Mesendoderm (in vitro differentiated cells): Measurements from ENCODE around the gene PARD6B.
"Not testable (repeated sequence)": the region's sequence is repeated elsewhere in the genome, so short reads cannot be mapped to it uniquely, and the experiment has no call there.

ENCODE experiments used
- DNase-seq: peaks from one replicate; pipeline ENCODE4 v3.0.0; 2013
- H2AK5ac ChIP-seq: 2 replicates; pipeline ENCODE4 v1.6.1; 2013; ENCODE audit warnings: low read length, inconsistent platforms
- H2BK120ac ChIP-seq: 2 replicates; pipeline ENCODE4 v1.6.1; 2013; ENCODE audit warnings: low read depth, mild to moderate bottlenecking, low read length, moderate library complexity, mixed read lengths
- H2BK15ac ChIP-seq: replicated peaks from 2 replicates; pipeline ENCODE4 v1.6.1; 2013; ENCODE audit warnings: low read depth, mild to moderate bottlenecking, moderate library complexity
- H2BK5ac ChIP-seq: 2 replicates; pipeline ENCODE4 v1.6.1; 2013; ENCODE audit warnings: low read length, inconsistent platforms
- H3K18ac ChIP-seq: 2 replicates; pipeline ENCODE4 v1.6.1; 2013; ENCODE audit warnings: mild to moderate bottlenecking, low read length, mixed read lengths
- H3K23ac ChIP-seq: one replicate; pipeline ENCODE4 v1.6.1; 2013; ENCODE audit warnings: low read length
- H3K27ac ChIP-seq: 2 replicates; pipeline ENCODE4 v1.5.1; 2013; ENCODE audit warnings: low read depth, mild to moderate bottlenecking, inconsistent platforms, low read length, moderate library complexity
- H3K27me3 ChIP-seq: 2 replicates; pipeline ENCODE4 v1.6.1; 2013; ENCODE audit warnings: low read length, control low read depth, mild to moderate bottlenecking, inconsistent platforms; ENCODE audit not compliant: insufficient read depth, poor library complexity
- H3K36me3 ChIP-seq: 2 replicates; pipeline ENCODE4 v1.6.1; 2013; ENCODE audit warnings: low read length, inconsistent platforms; ENCODE audit not compliant: control insufficient read depth, insufficient read depth
- H3K4ac ChIP-seq: one replicate; pipeline ENCODE4 v1.6.1; 2013; ENCODE audit warnings: low read depth, mild to moderate bottlenecking, low read length, moderate library complexity
- H3K4me1 ChIP-seq: 2 replicates; pipeline ENCODE4 v1.6.1; 2013; ENCODE audit warnings: low read depth, low read length, inconsistent platforms; ENCODE audit not compliant: control insufficient read depth
- H3K4me2 ChIP-seq: 2 replicates; pipeline ENCODE4 v1.6.1; 2013; ENCODE audit warnings: low read length
- H3K4me3 ChIP-seq: 2 replicates; pipeline ENCODE4 v1.5.1; 2013; ENCODE audit warnings: mild to moderate bottlenecking, low read length
- H3K56ac ChIP-seq: one replicate; pipeline ENCODE4 v1.6.1; 2013; ENCODE audit warnings: low read length
- H3K79me1 ChIP-seq: 2 replicates; pipeline ENCODE4 v1.6.1; 2013; ENCODE audit warnings: low read length, inconsistent platforms
- H3K79me2 ChIP-seq: 2 replicates; pipeline ENCODE4 v1.6.1; 2013; ENCODE audit warnings: mild to moderate bottlenecking, low read length; ENCODE audit not compliant: control insufficient read depth, insufficient read depth
- H3K9ac ChIP-seq: 2 replicates; pipeline ENCODE4 v1.6.1; 2013; ENCODE audit warnings: low read length, inconsistent platforms
- H4K5ac ChIP-seq: one replicate; pipeline ENCODE4 v1.6.1; 2013; ENCODE audit warnings: low read length
- H4K8ac ChIP-seq: one replicate; pipeline ENCODE4 v1.6.1; 2013; ENCODE audit warnings: low read depth, mild to moderate bottlenecking, control low read depth, low read length, moderate library complexity
- whole genome bisulfite sequencing: extraction: QIAGEN DNeasy Blood & Tissue Kit; methylation state at CpG from one replicate; pipeline ENCODE4 v1.1.7; 2013; ENCODE audit warnings: low lambda C conversion rate, missing lambda C conversion rate; ENCODE audit not compliant: insufficient coverage; ENCODE audit errors: extremely low coverage; 5-methylcytosine and 5-hydroxymethylcytosine counted together

The PARD6B gene

DNA sequence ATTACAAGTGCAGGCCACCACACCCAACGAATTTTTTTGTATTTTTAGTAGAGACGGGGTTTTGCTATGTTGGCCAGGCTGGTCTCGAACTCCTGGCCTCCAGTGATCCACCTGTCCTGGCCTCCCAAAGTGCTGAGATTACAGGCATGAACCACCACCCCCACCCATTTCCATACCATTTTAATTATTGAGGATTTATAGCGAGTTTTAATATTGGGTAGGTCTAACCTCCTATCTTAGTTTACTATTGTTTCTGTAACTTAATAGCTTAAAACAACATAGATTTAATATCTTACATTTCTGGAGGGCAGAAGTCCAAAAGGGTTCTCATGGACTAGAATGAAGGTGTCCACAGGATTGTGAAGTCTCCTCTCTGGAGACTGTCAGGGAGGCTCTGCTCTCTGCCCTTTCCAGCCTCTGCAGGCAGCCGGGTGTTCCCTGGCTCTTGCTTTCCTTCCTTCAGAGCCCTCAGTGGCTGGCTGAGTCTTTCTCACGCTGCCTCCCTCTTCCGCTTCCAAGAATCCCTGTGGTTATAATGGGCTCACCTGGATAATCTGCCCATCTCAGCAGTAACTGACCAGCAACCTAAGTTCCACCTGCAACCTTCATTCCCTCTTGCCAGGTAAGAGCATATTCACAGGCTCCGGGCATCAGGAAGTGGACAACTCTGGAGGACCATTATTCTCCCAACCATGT lies 44.9 kb downstream of the PARD6B start:
- Histone ChIP-seq H3K23ac (no peak overlapping the region), H3K4me3 (no peak overlapping the region), H3K27ac (no peak overlapping the region), H2BK5ac (no peak overlapping the region), H3K56ac (no peak overlapping the region), H4K5ac (no peak overlapping the region), H2AK5ac (no peak overlapping the region), H2BK15ac (no peak overlapping the region), H3K4me2 (no peak overlapping the region), H3K4me1 (no peaks in the 10 kb centered on the region), H3K4ac (no peak overlapping the region), H3K36me3 (no peaks in the 10 kb centered on the region), H3K27me3 (no peaks in the 10 kb centered on the region), H3K9ac (no peak overlapping the region), H4K8ac (no peak overlapping the region), H3K79me1 (no peaks in the 10 kb centered on the region), H3K79me2 (no peaks in the 10 kb centered on the region), H3K18ac (no peak overlapping the region), H2BK120ac (no peak overlapping the region)
- no CpG with 5 or more reads among the region's 8 CpGs for WGBS
- no peak for DNase-seq

DNA sequence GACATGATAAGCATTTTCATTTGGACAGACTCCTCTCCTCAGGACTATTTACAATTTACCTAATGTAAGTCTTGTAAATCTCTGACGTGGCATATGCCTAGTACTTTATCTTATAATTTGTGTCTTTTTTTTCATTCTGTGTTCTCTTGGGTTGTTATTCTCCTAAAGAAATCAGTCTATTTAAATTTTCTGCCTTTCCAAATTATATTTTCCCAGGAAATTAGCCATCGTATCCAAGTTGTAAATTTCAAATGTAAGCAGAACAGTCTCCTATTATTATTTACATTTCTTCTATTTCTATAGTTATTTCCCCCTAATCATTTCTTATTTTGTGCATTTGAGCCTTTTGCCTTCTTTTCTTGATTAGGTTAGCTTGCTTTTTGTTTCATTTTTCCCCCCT lies 46.0 kb downstream of the PARD6B start:
- Histone ChIP-seq H3K27me3 (no peaks in the 10 kb centered on the region), H2AK5ac (no peak overlapping the region), H3K36me3 (no peaks in the 10 kb centered on the region), H3K27ac (no peak overlapping the region), H3K4ac (no peak overlapping the region), H3K4me3 (no peak overlapping the region), H3K4me1 (no peaks in the 10 kb centered on the region), H2BK120ac (no peak overlapping the region), H4K5ac (no peak overlapping the region), H3K18ac (no peak overlapping the region), H2BK5ac (no peak overlapping the region), H3K23ac (no peak overlapping the region), H3K9ac (no peak overlapping the region), H3K4me2 (no peak overlapping the region), H3K79me1 (no peaks in the 10 kb centered on the region), H2BK15ac (no peak overlapping the region), H4K8ac (no peak overlapping the region), H3K56ac (no peak overlapping the region), H3K79me2 (no peaks in the 10 kb centered on the region)
- WGBS = no CpG with 5 or more reads among the region's 2 CpGs
- DNase-seq = no peak

DNA sequence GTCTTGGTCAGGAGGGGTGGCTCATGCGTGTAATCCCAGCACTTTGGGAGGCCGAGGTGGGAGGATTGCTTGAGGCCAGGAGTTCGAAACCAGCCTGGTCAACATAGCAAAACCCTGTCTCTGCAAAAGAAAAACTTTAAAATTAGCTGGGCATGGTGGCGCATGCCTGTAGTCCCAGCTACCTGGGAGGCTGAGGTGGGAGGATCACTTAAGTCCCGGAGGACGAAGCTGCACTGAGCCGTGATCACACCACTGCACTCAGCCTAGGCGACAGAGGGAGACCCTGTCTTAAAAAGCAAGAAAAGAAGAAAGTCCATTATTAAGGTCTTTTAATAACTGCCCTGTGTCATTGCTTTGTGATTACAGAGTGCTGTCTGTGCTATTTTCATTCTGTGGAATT lies 47.6 kb downstream of the PARD6B start:
- not testable (repeated sequence) for H3K36me3 ChIP-seq, H3K4ac ChIP-seq, H3K27ac ChIP-seq, H4K8ac ChIP-seq, H3K27me3 ChIP-seq, H2AK5ac ChIP-seq, H3K4me1 ChIP-seq, H3K79me2 ChIP-seq, H4K5ac ChIP-seq, H3K18ac ChIP-seq, H2BK120ac ChIP-seq, H3K56ac ChIP-seq, H3K23ac ChIP-seq, H2BK15ac ChIP-seq, H3K79me1 ChIP-seq, H2BK5ac ChIP-seq, H3K4me2 ChIP-seq, H3K4me3 ChIP-seq, DNase-seq, H3K9ac ChIP-seq
- WGBS = no CpG with 5 or more reads among the region's 8 CpGs

DNA sequence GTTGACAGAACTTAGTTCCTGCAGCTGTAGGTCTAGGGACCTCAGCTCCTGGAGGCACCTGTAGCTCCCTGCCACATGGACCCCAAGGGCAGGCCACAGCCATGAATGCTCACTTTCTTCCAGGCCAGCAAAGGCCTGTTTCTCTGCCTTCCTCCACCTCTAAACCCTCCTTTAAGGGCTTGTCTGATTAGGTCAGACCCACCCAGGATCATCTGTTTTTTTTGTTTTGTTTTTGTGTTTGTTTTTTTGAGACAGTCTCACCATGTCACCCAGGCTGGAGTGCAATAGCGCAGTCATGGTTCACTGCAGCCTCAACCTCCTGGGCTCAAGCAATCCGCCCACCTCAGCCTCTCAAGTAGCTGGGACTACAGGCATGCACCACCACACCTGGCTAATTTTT lies 52.0 kb downstream of the PARD6B start:
- DNase-seq = no peak
- no CpG with 5 or more reads among the region's 2 CpGs for WGBS
- no peaks in the 10 kb centered on the region for H3K79me1 ChIP-seq

DNA sequence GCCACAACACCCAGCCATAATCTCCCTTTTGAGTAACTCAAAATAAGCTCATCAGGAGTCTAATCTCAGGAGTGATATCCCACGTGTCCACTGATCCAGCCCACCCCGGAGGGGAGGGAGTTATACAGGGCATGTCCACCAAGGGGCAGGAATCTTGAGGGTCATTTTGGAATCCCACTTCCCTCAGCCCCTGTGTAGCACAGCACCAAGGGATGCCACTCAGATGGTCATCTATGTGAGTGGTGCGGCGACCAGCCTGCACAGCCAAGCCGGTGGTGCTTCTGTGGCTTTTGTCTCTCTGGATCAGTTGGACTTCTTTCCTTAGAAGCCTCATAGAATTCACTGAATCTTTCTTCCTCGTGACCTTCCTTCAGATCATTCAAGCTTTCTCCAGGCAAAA lies 52.5 kb downstream of the PARD6B start:
- Histone ChIP-seq H3K56ac (no peak overlapping the region), H3K27ac (no peak overlapping the region), H3K4me1 (peaks cover 4% of the 10 kb centered on the region), H4K8ac (no peak overlapping the region), H4K5ac (no peak overlapping the region), H3K23ac (no peak overlapping the region), H2BK15ac (no peak overlapping the region), H3K18ac (no peak overlapping the region), H3K4me2 (no peak overlapping the region), H3K79me2 (no peaks in the 10 kb centered on the region), H3K27me3 (no peaks in the 10 kb centered on the region), H3K9ac (no peak overlapping the region), H2AK5ac (no peak overlapping the region), H3K4me3 (no peak overlapping the region), H3K4ac (no peak overlapping the region), H2BK120ac (no peak overlapping the region), H3K79me1 (no peaks in the 10 kb centered on the region), H3K36me3 (no peaks in the 10 kb centered on the region), H2BK5ac (no peak overlapping the region)
- no peak for DNase-seq
- WGBS = no CpG with 5 or more reads among the region's 6 CpGs

More for the DNA sequence above, 52.0 kb downstream of the PARD6B start:
- no peak overlapping the region for H3K4me2 ChIP-seq
- no peak overlapping the region for H2AK5ac ChIP-seq
- H4K8ac ChIP-seq = no peak overlapping the region
- no peaks in the 10 kb centered on the region for H3K27me3 ChIP-seq
- peaks cover 2% of the 10 kb centered on the region for H3K4me1 ChIP-seq
- H3K18ac ChIP-seq = no peak overlapping the region
- H3K56ac ChIP-seq = no peak overlapping the region
- no peak overlapping the region for H4K5ac ChIP-seq
- no peak overlapping the region for H3K27ac ChIP-seq
- no peak overlapping the region for H2BK5ac ChIP-seq
- H3K79me2 ChIP-seq = no peaks in the 10 kb centered on the region
- H2BK120ac ChIP-seq = no peak overlapping the region
- H2BK15ac ChIP-seq = no peak overlapping the region
- no peak overlapping the region for H3K4me3 ChIP-seq
- H3K9ac ChIP-seq = no peak overlapping the region
- H3K23ac ChIP-seq = no peak overlapping the region
- H3K36me3 ChIP-seq = no peaks in the 10 kb centered on the region
- H3K4ac ChIP-seq = no peak overlapping the region

DNA sequence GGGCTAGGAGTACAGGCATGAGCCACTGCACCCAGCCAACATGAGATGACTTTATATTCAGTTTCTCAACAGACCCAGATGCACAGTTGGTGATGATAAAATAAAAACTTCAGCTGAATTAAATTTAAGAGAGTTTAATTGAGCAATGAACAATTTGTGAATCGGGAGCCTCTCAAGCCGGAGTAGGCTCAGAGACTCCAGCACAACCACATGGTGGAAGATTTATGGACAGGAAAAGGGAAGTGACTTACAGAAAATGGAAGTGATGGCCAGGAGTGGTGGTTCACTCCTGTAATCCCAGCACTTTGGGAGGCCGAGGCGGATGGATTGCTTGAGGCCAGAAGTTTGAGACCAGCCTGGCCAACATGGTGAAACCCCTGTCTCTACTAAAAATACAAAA lies 53.1 kb downstream of the PARD6B start:
- DNase-seq = no peak
- Histone ChIP-seq H3K23ac (no peak overlapping the region), H2AK5ac (no peak overlapping the region), H3K4me3 (no peak overlapping the region), H4K5ac (no peak overlapping the region), H4K8ac (no peak overlapping the region), H3K36me3 (no peaks in the 10 kb centered on the region), H2BK15ac (no peak overlapping the region), H3K56ac (no peak overlapping the region), H3K79me2 (no peaks in the 10 kb centered on the region), H2BK120ac (no peak overlapping the region), H3K79me1 (no peaks in the 10 kb centered on the region), H3K4me1 (peaks cover 4% of the 10 kb centered on the region), H3K27ac (no peak overlapping the region), H3K4ac (no peak overlapping the region), H2BK5ac (no peak overlapping the region), H3K9ac (no peak overlapping the region), H3K27me3 (no peaks in the 10 kb centered on the region), H3K18ac (no peak overlapping the region), H3K4me2 (no peak overlapping the region)
- WGBS = no CpG with 5 or more reads among the region's 4 CpGs
